Body of pancreas (tissue), 4 donors: ENCODE measurements around the gene DTHD1.

Experiments used
- POLR2A ChIP-seq, 3 donors: fragments of 450-650 bp; IDR thresholded peaks; one replicate each; pipeline ENCODE4 v1.6.1; 2016; ENCODE audit warnings: antibody characterized with exemption in 3 of 3, mild to moderate bottlenecking in 2 of 3
- TF ChIP-seq, protein P1 (sequence below), 7 experiments: fragments of 450-650 bp in 4 of 7; fragments of 200-600 bp in 3 of 7; sonication (generic) in 3 of 7; IDR thresholded peaks; one replicate each; pipeline ENCODE4 v1.5.1; 2016 to 2019; ENCODE audit warnings: antibody characterized with exemption in 7 of 7

DNA sequence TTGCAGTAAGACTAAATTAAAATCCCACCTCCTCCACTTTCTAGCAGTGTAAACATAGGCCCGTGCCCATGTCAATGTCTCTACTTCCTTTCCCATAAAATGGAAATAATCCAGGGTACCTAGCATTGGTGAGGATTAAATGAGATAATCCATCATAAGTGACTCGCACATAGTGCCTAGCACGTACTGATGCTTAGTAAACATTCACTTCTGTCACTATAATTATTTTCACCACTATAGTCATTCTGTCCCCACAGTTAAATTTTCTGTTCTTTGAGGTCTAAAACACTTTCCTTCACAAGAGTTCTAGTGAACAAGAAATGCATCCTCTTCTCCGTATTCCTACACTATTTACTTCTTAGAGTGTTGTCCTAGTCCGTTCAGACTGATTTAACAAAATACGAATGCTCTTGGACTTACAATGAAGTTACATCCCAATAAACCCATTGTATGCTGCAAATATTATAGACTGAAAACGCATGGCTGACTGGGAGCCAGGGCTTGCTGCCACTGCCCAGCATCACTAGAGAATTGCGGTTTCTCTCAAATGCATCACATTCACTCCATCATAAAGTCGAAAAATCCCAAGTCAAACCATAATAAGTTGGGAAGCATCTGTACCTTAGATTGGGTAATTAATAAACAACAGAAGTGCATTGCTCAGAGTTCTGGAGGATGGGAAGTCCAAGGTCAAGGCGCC is 47.7 kb upstream of the DTHD1 start:
- no peak for TF ChIP-seq POLR2A (IDR thresholded peaks at IDR 0.05)
- TF ChIP-seq, protein P1, sequence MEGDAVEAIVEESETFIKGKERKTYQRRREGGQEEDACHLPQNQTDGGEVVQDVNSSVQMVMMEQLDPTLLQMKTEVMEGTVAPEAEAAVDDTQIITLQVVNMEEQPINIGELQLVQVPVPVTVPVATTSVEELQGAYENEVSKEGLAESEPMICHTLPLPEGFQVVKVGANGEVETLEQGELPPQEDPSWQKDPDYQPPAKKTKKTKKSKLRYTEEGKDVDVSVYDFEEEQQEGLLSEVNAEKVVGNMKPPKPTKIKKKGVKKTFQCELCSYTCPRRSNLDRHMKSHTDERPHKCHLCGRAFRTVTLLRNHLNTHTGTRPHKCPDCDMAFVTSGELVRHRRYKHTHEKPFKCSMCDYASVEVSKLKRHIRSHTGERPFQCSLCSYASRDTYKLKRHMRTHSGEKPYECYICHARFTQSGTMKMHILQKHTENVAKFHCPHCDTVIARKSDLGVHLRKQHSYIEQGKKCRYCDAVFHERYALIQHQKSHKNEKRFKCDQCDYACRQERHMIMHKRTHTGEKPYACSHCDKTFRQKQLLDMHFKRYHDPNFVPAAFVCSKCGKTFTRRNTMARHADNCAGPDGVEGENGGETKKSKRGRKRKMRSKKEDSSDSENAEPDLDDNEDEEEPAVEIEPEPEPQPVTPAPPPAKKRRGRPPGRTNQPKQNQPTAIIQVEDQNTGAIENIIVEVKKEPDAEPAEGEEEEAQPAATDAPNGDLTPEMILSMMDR (IDR thresholded peaks at IDR 0.05): no peak
